SK-N-SH (cell line): ENCODE measurements around the gene PAPSS2. TPM values are rescaled to one million over a fixed set of nuclear protein-coding genes. Genes with fewer than 3 reads are reported as not detected.
A peak's percentile ranks its signal among the peaks of the same experiment; 100 is the strongest.

Experiments
- CTCF ChIA-PET: fragments of 300-600, 350-600 bp; formaldehyde crosslinking; extraction: SDS; loops from one replicate; lab custom pipeline; 2021; lab: Yijun Ruan, JAX
- POLR2A ChIA-PET: fragments of 350-600 bp; sonication (Branson Sonifier 250); formaldehyde crosslinking; extraction: SDS; loops from one replicate; lab custom pipeline; 2020; ENCODE audit warnings: antibody characterized with exemption, inconsistent platforms; lab: Yijun Ruan, JAX
- DNase-seq: peaks from one replicate; pipeline ENCODE4 v3.0.0; 2012
- H2AFZ ChIP-seq: fragments of 200-600 bp; sonication (generic); 2 replicates; pipeline ENCODE4 v1.8.1; 2016; ENCODE audit warnings: antibody characterized with exemption, mild to moderate bottlenecking, low read depth
- H3F3A ChIP-seq: fragments of 200-600 bp; sonication (generic); replicated peaks from 2 replicates; pipeline ENCODE3; 2016; ENCODE audit warnings: antibody characterized with exemption, mild to moderate bottlenecking; ENCODE audit not compliant: insufficient read depth
- H3K27ac ChIP-seq, 2 experiments: fragments of 200-500 bp in 1 of 2; fragments of 200-600 bp in 1 of 2; sonication (Bioruptor generic) in 1 of 2; sonication (generic), shearing (Covaris generic) in 1 of 2; 2 replicates each; pipeline versions ENCODE4 v1.5.1 to v1.6.1; 2014 to 2016; ENCODE audit warnings: low read depth in 2 of 2, inconsistent platforms in 1 of 2, low read length in 1 of 2, mild to moderate bottlenecking in 1 of 2, mixed read lengths in 1 of 2
- H3K27me3 ChIP-seq: fragments of 200-600 bp; sonication (generic), shearing (Covaris generic); 2 replicates; pipeline ENCODE4 v1.6.1; 2016; ENCODE audit warnings: mixed run types; ENCODE audit not compliant: insufficient read depth
- H3K36me3 ChIP-seq, 2 experiments: fragments of 200-500 bp in 1 of 2; fragments of 200-600 bp in 1 of 2; sonication (Bioruptor generic) in 1 of 2; sonication (generic) in 1 of 2; replicated peaks in 1 of 2; 2 replicates each; pipeline versions ENCODE3 to v1.5.1; 2014 to 2016; ENCODE audit warnings: low read length in 1 of 2, mild to moderate bottlenecking in 1 of 2; ENCODE audit not compliant: insufficient read depth in 2 of 2, control insufficient read depth in 1 of 2
- H3K4me1 ChIP-seq, 2 experiments: fragments of 200-500 bp in 1 of 2; fragments of 200-600 bp in 1 of 2; sonication (Bioruptor generic) in 1 of 2; sonication (generic), shearing (Covaris generic) in 1 of 2; 2 replicates each; pipeline versions ENCODE4 v1.5.1 to v1.6.1; 2014 to 2016; ENCODE audit warnings: low read depth in 1 of 2, low read length in 1 of 2, mixed run types in 1 of 2; ENCODE audit not compliant: insufficient read depth in 2 of 2, control insufficient read depth in 1 of 2
- H3K4me2 ChIP-seq: fragments of 200-600 bp; sonication (generic), shearing (Covaris generic); 2 replicates; pipeline ENCODE4 v1.6.1; 2017; ENCODE audit warnings: mixed run types
- H3K4me3 ChIP-seq, 2 experiments: fragments of 200-500 bp in 1 of 2; fragments of 200-600 bp in 1 of 2; sonication (Bioruptor generic) in 1 of 2; sonication (generic), shearing (Covaris generic) in 1 of 2; 2 replicates each; pipeline versions ENCODE4 v1.5.1 to v1.8.1; 2014 to 2016; ENCODE audit warnings: low read depth in 2 of 2, inconsistent platforms in 1 of 2, low read length in 1 of 2, mild to moderate bottlenecking in 1 of 2, mixed read lengths in 1 of 2, moderate library complexity in 1 of 2
- H3K79me2 ChIP-seq: fragments of 200-600 bp; sonication (generic); 2 replicates; pipeline ENCODE4 v1.8.1; 2017; ENCODE audit warnings: mild to moderate bottlenecking; ENCODE audit not compliant: insufficient read depth
- H3K9ac ChIP-seq: fragments of 200-600 bp; sonication (generic); 2 replicates; pipeline ENCODE4 v1.6.1; 2017; ENCODE audit warnings: mixed run types
- H3K9me2 ChIP-seq: fragments of 200-600 bp; sonication (generic); 2 replicates; pipeline ENCODE4 v1.6.1; 2017; ENCODE audit warnings: mixed run types
- H3K9me3 ChIP-seq: fragments of 200-600 bp; sonication (generic); 2 replicates; pipeline ENCODE4 v1.6.1; 2017; ENCODE audit warnings: mixed run types, mild to moderate bottlenecking, moderate library complexity
- H4K20me1 ChIP-seq: fragments of 200-600 bp; sonication (generic); 2 replicates; pipeline ENCODE4 v1.6.1; 2017; ENCODE audit warnings: mild to moderate bottlenecking, mixed run types; ENCODE audit not compliant: insufficient read depth
- EP300 ChIP-seq, 2 experiments: IDR thresholded peaks; 2 replicates each; pipeline versions ENCODE4 v1.4.0 to v1.6.1; 2012; ENCODE audit warnings: borderline replicate concordance in 1 of 2, low read depth in 1 of 2, low read length in 1 of 2
- MEF2A ChIP-seq: IDR thresholded peaks from 2 replicates; pipeline ENCODE4 v1.4.0; 2012; ENCODE audit warnings: low read depth, borderline replicate concordance
- NFIC ChIP-seq: IDR thresholded peaks from 2 replicates; pipeline ENCODE4 v1.4.0; 2012; ENCODE audit warnings: borderline replicate concordance
- POLR2AphosphoS5 ChIP-seq: IDR thresholded peaks from 2 replicates; pipeline ENCODE4 v1.6.1; 2012; ENCODE audit warnings: low read depth, low read length
- REST ChIP-seq: IDR thresholded peaks from 2 replicates; pipeline ENCODE4 v1.6.1; 2012; ENCODE audit warnings: mild to moderate bottlenecking, low read depth, low read length, moderate library complexity
- SIN3A ChIP-seq: IDR thresholded peaks from 2 replicates; pipeline ENCODE4 v1.6.1; 2012; ENCODE audit warnings: low read depth, mild to moderate bottlenecking, low read length, moderate library complexity, borderline replicate concordance
- TCF12 ChIP-seq: IDR thresholded peaks from 2 replicates; pipeline ENCODE4 v1.4.0; 2012
- USF1 ChIP-seq: IDR thresholded peaks from 2 replicates; pipeline ENCODE4 v1.4.0; 2012; ENCODE audit warnings: low read depth, borderline replicate concordance
- WGBS: methylation state at CpG from one replicate; pipeline ENCODE4 v1.1.6; 2017; ENCODE audit warnings: low lambda C conversion rate; 5-methylcytosine and 5-hydroxymethylcytosine counted together
- polyA plus RNA-seq, 3 experiments: library from polyadenylated mRNA; depleted of rRNA; stranded (reverse); fragments of >200 nt; gene quantifications; 2 replicates each; pipeline ENCODE4 v1.2.3, GENCODE V29; 2012
- TF ChIP-seq, protein P1 (sequence below): fragments of 200-600 bp; sonication (generic); IDR thresholded peaks from 2 replicates; pipeline ENCODE4 v1.6.1; 2017; ENCODE audit warnings: antibody characterized with exemption, mild to moderate bottlenecking, moderate library complexity

Gene PAPSS2
- polyA plus RNA-seq, 1 of the 3 experiments (the other 2 are of a cell fraction) = 50.0 TPM

DNA sequence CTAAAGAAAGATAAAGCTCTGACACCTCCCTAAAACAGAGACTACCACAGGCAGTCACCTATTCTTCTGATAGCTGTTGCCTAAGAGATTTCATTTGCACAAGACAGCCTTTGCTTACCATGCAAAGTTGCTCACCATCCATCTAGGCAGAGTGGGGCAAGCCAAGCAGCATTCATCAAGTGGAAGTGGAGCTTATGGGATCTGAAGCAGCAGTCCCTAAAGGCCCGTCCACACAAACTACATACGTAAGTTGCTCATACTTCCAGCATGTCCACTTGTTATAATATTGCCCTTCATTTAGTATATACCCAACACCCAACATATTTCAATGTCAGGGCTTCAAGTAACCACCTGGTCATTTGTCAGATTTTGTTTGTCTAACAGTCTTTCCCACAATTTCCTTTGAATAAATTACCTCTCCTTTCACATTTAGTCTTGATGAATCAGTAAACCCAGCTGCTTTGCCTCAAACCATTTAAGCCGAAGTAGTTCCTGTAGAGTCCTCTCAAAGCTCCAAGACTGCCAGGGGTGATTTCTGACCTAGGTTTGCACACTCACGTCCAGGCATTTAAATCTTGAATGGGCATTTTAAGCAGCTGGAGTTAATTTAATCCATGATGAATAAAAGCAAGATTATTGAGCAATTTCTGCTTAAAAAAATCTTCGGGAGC lies 90.5 kb downstream of the PAPSS2 start:
- Histone ChIP-seq H3K79me2 (no peaks in the 10 kb centered on the region), H3F3A (peaks cover 47% of the 10 kb centered on the region), H3K27me3 (no peaks in the 10 kb centered on the region), H2AFZ (no peak overlapping the region), H3K27ac (peak overlapping the region; percentile 53 to 55), H3K36me3 (peaks cover 28 to 67% of the 10 kb centered on the region in 2 experiments), H3K9me3 (no peaks in the 10 kb centered on the region), H3K4me2 (no peak overlapping the region), H3K9ac (no peak overlapping the region), H3K9me2 (no peaks in the 10 kb centered on the region), H3K4me1 (peaks cover 8 to 15% of the 10 kb centered on the region in 2 experiments; a peak in 3 of 4 replicates), H4K20me1 (no peaks in the 10 kb centered on the region), H3K4me3 (no peak overlapping the region)
- 70% methylated on average over 5 of the region's 5 CpGs for WGBS
- ChIA-PET CTCF (interaction anchor here (0.8 to 1.9 kb wide), 4 partner anchors 15 to 82 kb away, joined by 3 to 13 read pairs (median 3); no protein-coding TSS in a partner anchor), POLR2A (no interaction called here)
- TF ChIP-seq MEF2A (no peak), TCF12 (peak; percentile 62), EP300 (IDR thresholded peaks at IDR 0.05; ENCODE audit: borderline replicate concordance in 1 of 2, low read depth in 1 of 2, low read length in 1 of 2) (peak in 1 of 2 experiments; percentile 35; a peak in 1 of 4 replicates), POLR2AphosphoS5 (0 out of 2 replicates have a peak, but pooled peaks have one; percentile 15), SIN3A (peak; percentile 17; the same call in 1 of the 2 replicates)
- no peak for DNase-seq

- POLR2A ChIA-PET = no interaction called here
- peaks cover 26 to 65% of the 10 kb centered on the region in 2 experiments for H3K36me3 ChIP-seq
- H3K4me2 ChIP-seq = no peak overlapping the region
- no peak for DNase-seq
- H3K27ac ChIP-seq = peak overlapping the region; percentile 53 to 55
- H4K20me1 ChIP-seq = no peaks in the 10 kb centered on the region
- no peak overlapping the region for H2AFZ ChIP-seq
- H3K27me3 ChIP-seq = no peaks in the 10 kb centered on the region
- peaks cover 8 to 15% of the 10 kb centered on the region in 2 experiments; a peak in 3 of 4 replicates for H3K4me1 ChIP-seq
- H3F3A ChIP-seq = peaks cover 47% of the 10 kb centered on the region
- TF ChIP-seq, protein P1, sequence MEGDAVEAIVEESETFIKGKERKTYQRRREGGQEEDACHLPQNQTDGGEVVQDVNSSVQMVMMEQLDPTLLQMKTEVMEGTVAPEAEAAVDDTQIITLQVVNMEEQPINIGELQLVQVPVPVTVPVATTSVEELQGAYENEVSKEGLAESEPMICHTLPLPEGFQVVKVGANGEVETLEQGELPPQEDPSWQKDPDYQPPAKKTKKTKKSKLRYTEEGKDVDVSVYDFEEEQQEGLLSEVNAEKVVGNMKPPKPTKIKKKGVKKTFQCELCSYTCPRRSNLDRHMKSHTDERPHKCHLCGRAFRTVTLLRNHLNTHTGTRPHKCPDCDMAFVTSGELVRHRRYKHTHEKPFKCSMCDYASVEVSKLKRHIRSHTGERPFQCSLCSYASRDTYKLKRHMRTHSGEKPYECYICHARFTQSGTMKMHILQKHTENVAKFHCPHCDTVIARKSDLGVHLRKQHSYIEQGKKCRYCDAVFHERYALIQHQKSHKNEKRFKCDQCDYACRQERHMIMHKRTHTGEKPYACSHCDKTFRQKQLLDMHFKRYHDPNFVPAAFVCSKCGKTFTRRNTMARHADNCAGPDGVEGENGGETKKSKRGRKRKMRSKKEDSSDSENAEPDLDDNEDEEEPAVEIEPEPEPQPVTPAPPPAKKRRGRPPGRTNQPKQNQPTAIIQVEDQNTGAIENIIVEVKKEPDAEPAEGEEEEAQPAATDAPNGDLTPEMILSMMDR = no peak
- TF ChIP-seq REST = no peak
- no peak for TF ChIP-seq MEF2A
- no peak for TF ChIP-seq NFIC
- TF ChIP-seq USF1 = no peak
- CTCF ChIA-PET = interaction anchor here (0.9 to 1.2 kb wide), 5 partner anchors 16 to 92 kb away, joined by 3 to 4 read pairs (median 3); no protein-coding TSS in a partner anchor
- no peak overlapping the region for H3K4me3 ChIP-seq
- H3K79me2 ChIP-seq = no peaks in the 10 kb centered on the region
- H3K9me2 ChIP-seq = no peaks in the 10 kb centered on the region
- no peaks in the 10 kb centered on the region for H3K9me3 ChIP-seq
- no peak overlapping the region for H3K9ac ChIP-seq
Observed at GRCh38 chr10:87750817-87751216, 91.1 kb downstream of the PAPSS2 start.
